Endothelial cell of umbilical vein (primary cell): ENCODE results near the gene MED26. TPM values are rescaled to one million over a fixed set of nuclear protein-coding genes. Genes with fewer than 3 reads are reported as not detected.

Experiments used
- BruUV-seq: library from RNA; stranded (reverse); fragments of 400-500 nt; replicated peaks from 2 replicates; lab custom pipeline; 2021; lab: Mats Ljungman, UMichigan
- CTCF ChIA-PET: fragments of 300-600, 350-600 bp; sonication (Branson Sonifier 250); formaldehyde crosslinking; loops from one replicate; lab custom pipeline; 2021; ENCODE audit warnings: antibody characterized with exemption, inconsistent platforms; lab: Charles Lee
- POLR2A ChIA-PET: fragments of 300-600, 350-600 bp; sonication (Branson Sonifier 250); formaldehyde crosslinking; loops from one replicate; lab custom pipeline; 2021; ENCODE audit warnings: antibody characterized with exemption, inconsistent platforms; lab: Charles Lee
- DNase-seq: peaks from one replicate; pipeline ENCODE4 v3.0.0-alpha.2; 2011; ENCODE audit warnings: low read depth, low spot score
- FAIRE-seq: peaks from 2 replicates; lab custom pipeline; 2011; peaks lifted over from hg19 to GRCh38; lab: Jason Lieb, UNC
- H2AFZ ChIP-seq: 2 replicates; pipeline ENCODE4 v1.6.0; 2012; ENCODE audit warnings: low read depth, low read length, control low read depth, inconsistent platforms
- H3K27ac ChIP-seq: 2 replicates; pipeline ENCODE4 v1.5.1; 2011; ENCODE audit warnings: low read depth, mild to moderate bottlenecking, control low read depth, low read length, moderate library complexity; ENCODE audit not compliant: insufficient read depth
- H3K27me3 ChIP-seq, 2 experiments: 2 replicates each; pipeline versions ENCODE4 v1.6.0 to v1.6.1; 2011; ENCODE audit warnings: low read length in 2 of 2, mixed read lengths in 1 of 2; ENCODE audit not compliant: control insufficient read depth in 2 of 2, insufficient read depth in 2 of 2
- H3K36me3 ChIP-seq, 2 experiments: 2 replicates in 1 of 2; 3 replicates in 1 of 2; pipeline ENCODE4 v1.5.1; 2011; ENCODE audit warnings: low read length in 2 of 2, mild to moderate bottlenecking in 1 of 2, moderate library complexity in 1 of 2; ENCODE audit not compliant: control insufficient read depth in 2 of 2, insufficient read depth in 2 of 2; ENCODE audit errors: extremely low read depth in 1 of 2
- H3K4me1 ChIP-seq: 3 replicates; pipeline ENCODE4 v1.5.1; 2011; ENCODE audit warnings: mild to moderate bottlenecking, low read length; ENCODE audit not compliant: control insufficient read depth, insufficient read depth; ENCODE audit errors: extremely low read depth
- H3K4me2 ChIP-seq: 2 replicates; pipeline ENCODE4 v1.6.1; 2011; ENCODE audit warnings: low read length, control low read depth, mixed read lengths; ENCODE audit not compliant: insufficient read depth
- H3K4me3 ChIP-seq, 3 experiments: fragments of 200-600 bp in 1 of 3; sonication (generic), shearing (Covaris generic) in 1 of 3; replicated peaks in 1 of 3; 2 replicates each; pipeline ENCODE4 v1.5.1; 2011 to 2016; ENCODE audit warnings: control low read depth in 3 of 3, low read length in 3 of 3, mild to moderate bottlenecking in 2 of 3, inconsistent platforms in 1 of 3, low read depth in 1 of 3, moderate library complexity in 1 of 3; ENCODE audit not compliant: insufficient read depth in 1 of 3
- H3K79me2 ChIP-seq: 2 replicates; pipeline ENCODE4 v1.6.0; 2012; ENCODE audit warnings: low read length, inconsistent platforms; ENCODE audit not compliant: control insufficient read depth, insufficient read depth
- H3K9ac ChIP-seq: replicated peaks from 2 replicates; pipeline ENCODE3; 2011; ENCODE audit warnings: low read length, control low read depth; ENCODE audit not compliant: insufficient read depth; ENCODE audit errors: extremely low read depth
- H3K9me1 ChIP-seq: replicated peaks from 3 replicates; pipeline ENCODE4 v1.6.0; 2011; ENCODE audit warnings: mild to moderate bottlenecking, low read length; ENCODE audit not compliant: control insufficient read depth, insufficient read depth; ENCODE audit errors: extremely low read depth
- H3K9me3 ChIP-seq: replicated peaks from 2 replicates; pipeline ENCODE4 v1.5.1; 2012; ENCODE audit warnings: low read length, inconsistent platforms; ENCODE audit not compliant: control insufficient read depth, insufficient read depth
- H4K20me1 ChIP-seq: replicated peaks from 2 replicates; pipeline ENCODE3; 2011; ENCODE audit warnings: mild to moderate bottlenecking, low read length; ENCODE audit not compliant: control insufficient read depth, insufficient read depth; ENCODE audit errors: extremely low read depth
- EZH2 ChIP-seq: IDR thresholded peaks from 2 replicates; pipeline ENCODE4 v1.6.1; 2012; ENCODE audit warnings: borderline replicate concordance, low read depth, mild to moderate bottlenecking, moderate library complexity, low read length, inconsistent platforms; ENCODE audit not compliant: severe bottlenecking
- FOS ChIP-seq: IDR thresholded peaks from 2 replicates; pipeline ENCODE4 v1.6.1; 2011; ENCODE audit warnings: mild to moderate bottlenecking, low read length, moderate library complexity, borderline replicate concordance; ENCODE audit not compliant: insufficient read depth
- GATA2 ChIP-seq: IDR thresholded peaks from 2 replicates; pipeline ENCODE4 v1.7.0; 2011; ENCODE audit warnings: low read depth, mild to moderate bottlenecking, moderate library complexity, mixed read lengths, low read length; ENCODE audit not compliant: insufficient read length, insufficient read depth
- JUN ChIP-seq: IDR thresholded peaks from 2 replicates; pipeline ENCODE4 v1.6.1; 2011; ENCODE audit warnings: borderline replicate concordance, low read depth; ENCODE audit not compliant: insufficient read length, insufficient read depth
- MYC ChIP-seq: IDR thresholded peaks from one replicate; pipeline ENCODE4 v1.6.1; 2011; ENCODE audit warnings: mild to moderate bottlenecking, low read depth, low read length
- POLR2A ChIP-seq: IDR thresholded peaks from 2 replicates; pipeline ENCODE4 v1.6.1; 2012; ENCODE audit warnings: low read depth, mild to moderate bottlenecking, control low read depth, low read length
- POLR2AphosphoS5 ChIP-seq: IDR thresholded peaks from 2 replicates; pipeline ENCODE4 v1.6.1; 2012; ENCODE audit warnings: low read depth, mild to moderate bottlenecking, control low read depth, low read length, moderate library complexity; ENCODE audit not compliant: insufficient read depth
- dilution Hi-C: fragments of 300-500 bp; cut with MboI; formaldehyde crosslinking; loops from one replicate; pipeline ENCODE4 v1.15.0; 2019; ENCODE audit warnings: low sequenced_read_pairs; ENCODE audit not compliant: extremely low pct_ligation_motif_present
- intact Hi-C: fragments of 100-400 bp; cut with micrococcal nuclease; formaldehyde crosslinking; loops from one replicate; pipeline ENCODE4 v1.10.0; 2022
- polyA plus RNA-seq, 4 experiments: library from polyadenylated mRNA; depleted of rRNA in 3 of 4; stranded (reverse) in 3 of 4; unstranded in 1 of 4; fragments of >200 nt; gene quantifications; 2 replicates each; pipeline versions ENCODE4 v1.2.1 to v1.2.3, GENCODE V29; 2011 to 2012; ENCODE audit warnings: missing spikeins in 1 of 4
- total RNA-seq: library from RNA; stranded (reverse); gene quantifications from 2 replicates; pipeline ENCODE4 v1.2.3, GENCODE V29; 2021
- TF ChIP-seq, protein P1 (sequence below), 2 donors: IDR thresholded peaks; 1 replicate in 1 of 2; 2 replicates in 1 of 2; pipeline ENCODE4 v1.5.1; 2011; ENCODE audit warnings: low read length in 2 of 2, mild to moderate bottlenecking in 2 of 2, moderate library complexity in 2 of 2, control low read depth in 1 of 2, inconsistent platforms in 1 of 2, low read depth in 1 of 2; ENCODE audit not compliant: insufficient read depth in 1 of 2; ENCODE audit errors: extremely low read depth in 1 of 2
- TF ChIP-seq, protein P2 (sequence below): IDR thresholded peaks from 2 replicates; pipeline ENCODE4 v1.6.1; 2011; ENCODE audit not compliant: insufficient read depth, insufficient read length

MED26 gene
- total and polyA plus RNA-seq, 2 donors (not counting 3 experiments of a cell fraction or from before 2014, with no cell fraction given) = 5.6 to 13.4 TPM

DNA sequence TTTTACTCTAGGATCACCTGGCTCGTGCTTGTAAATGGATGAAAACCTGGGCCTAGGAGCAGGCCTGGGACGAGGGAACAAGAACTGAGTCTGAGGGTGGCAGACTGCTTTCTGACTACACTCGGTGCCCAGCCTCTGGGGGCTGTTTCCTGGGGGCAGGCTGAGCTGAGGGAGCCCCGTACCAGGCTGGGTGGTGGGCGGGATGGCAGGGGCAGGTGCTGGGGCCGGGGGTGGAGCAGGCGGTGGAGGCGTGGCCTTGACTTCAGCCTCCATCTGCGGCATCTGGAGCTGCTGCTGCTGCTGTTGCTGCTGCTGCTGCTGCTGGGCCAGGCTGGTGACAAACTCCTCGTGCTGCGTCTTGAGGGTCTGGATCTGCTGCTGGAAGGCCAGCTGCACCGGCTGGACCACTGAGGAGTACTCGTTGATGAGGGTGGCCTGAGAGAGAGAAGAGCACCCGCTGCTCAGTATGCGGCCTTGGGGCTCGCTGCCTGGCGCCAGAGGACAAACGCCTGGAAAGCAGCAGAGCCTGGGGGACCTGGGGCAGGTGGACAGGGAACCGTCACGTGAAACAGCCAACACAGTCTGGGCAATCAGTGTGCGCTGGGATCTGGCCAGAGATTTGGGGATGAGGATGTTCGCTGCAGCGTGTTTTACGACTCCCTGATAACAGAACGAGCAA, 98.4 kb downstream of the MED26 start:
- no TSS peak for BruUV-seq
- no peak overlapping the region for H3K9ac ChIP-seq

More for the DNA sequence above, 98.4 kb downstream of the MED26 start:
- Histone ChIP-seq H3K4me2 (no peak overlapping the region), H3K9me1 (no peaks in the 10 kb centered on the region), H2AFZ (no peak overlapping the region), H3K9me3 (no peaks in the 10 kb centered on the region), H3K36me3 (peaks cover 22 to 80% of the 10 kb centered on the region in 2 experiments), H3K4me3 (no peak overlapping the region), H3K27ac (no peak overlapping the region), H3K4me1 (no peaks in the 10 kb centered on the region), H3K79me2 (no peaks in the 10 kb centered on the region), H4K20me1 (no peaks in the 10 kb centered on the region), H3K27me3 (no peaks in the 10 kb centered on the region)
- intact Hi-C loops (loop anchor here (5.0 kb wide), 1 partner anchor 98 kb away; the partner anchor contains the start of gene MED26), dilution Hi-C loops (no loop called here)
- no peak for DNase-seq
- ChIA-PET CTCF (interaction anchor here (0.9 kb wide), 1 partner anchor 58 kb away, joined by 3 read pairs; no protein-coding TSS in a partner anchor), POLR2A (no interaction called here)
- no peak for TF ChIP-seq MYC
- no peak for TF ChIP-seq GATA2
- no peak for TF ChIP-seq EZH2
- TF ChIP-seq, protein P1, sequence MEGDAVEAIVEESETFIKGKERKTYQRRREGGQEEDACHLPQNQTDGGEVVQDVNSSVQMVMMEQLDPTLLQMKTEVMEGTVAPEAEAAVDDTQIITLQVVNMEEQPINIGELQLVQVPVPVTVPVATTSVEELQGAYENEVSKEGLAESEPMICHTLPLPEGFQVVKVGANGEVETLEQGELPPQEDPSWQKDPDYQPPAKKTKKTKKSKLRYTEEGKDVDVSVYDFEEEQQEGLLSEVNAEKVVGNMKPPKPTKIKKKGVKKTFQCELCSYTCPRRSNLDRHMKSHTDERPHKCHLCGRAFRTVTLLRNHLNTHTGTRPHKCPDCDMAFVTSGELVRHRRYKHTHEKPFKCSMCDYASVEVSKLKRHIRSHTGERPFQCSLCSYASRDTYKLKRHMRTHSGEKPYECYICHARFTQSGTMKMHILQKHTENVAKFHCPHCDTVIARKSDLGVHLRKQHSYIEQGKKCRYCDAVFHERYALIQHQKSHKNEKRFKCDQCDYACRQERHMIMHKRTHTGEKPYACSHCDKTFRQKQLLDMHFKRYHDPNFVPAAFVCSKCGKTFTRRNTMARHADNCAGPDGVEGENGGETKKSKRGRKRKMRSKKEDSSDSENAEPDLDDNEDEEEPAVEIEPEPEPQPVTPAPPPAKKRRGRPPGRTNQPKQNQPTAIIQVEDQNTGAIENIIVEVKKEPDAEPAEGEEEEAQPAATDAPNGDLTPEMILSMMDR (IDR thresholded peaks at IDR 0.05; ENCODE audit: extremely low read depth in 1 of 2, insufficient read depth in 1 of 2, low read depth in 1 of 2, low read length in 2 of 2) = no peak
- no peak for TF ChIP-seq FOS
- no peak for TF ChIP-seq POLR2AphosphoS5
- no peak for TF ChIP-seq JUN
- TF ChIP-seq, protein P2, sequence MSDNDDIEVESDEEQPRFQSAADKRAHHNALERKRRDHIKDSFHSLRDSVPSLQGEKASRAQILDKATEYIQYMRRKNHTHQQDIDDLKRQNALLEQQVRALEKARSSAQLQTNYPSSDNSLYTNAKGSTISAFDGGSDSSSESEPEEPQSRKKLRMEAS = no peak
- TF ChIP-seq POLR2A = no peak
- FAIRE-seq = no peak
